ENCODE results near the gene CCDC74A. TPM values are rescaled to one million over a fixed set of nuclear protein-coding genes. Genes with fewer than 3 reads are reported as not detected.
"Not testable (repeated sequence)": the region's sequence is repeated elsewhere in the genome, so short reads cannot be mapped to it uniquely, and the experiment has no call there.

The CCDC74A gene
- total RNA-seq, 1 experiment from 2014 or later, result 33.9 TPM

DNA sequence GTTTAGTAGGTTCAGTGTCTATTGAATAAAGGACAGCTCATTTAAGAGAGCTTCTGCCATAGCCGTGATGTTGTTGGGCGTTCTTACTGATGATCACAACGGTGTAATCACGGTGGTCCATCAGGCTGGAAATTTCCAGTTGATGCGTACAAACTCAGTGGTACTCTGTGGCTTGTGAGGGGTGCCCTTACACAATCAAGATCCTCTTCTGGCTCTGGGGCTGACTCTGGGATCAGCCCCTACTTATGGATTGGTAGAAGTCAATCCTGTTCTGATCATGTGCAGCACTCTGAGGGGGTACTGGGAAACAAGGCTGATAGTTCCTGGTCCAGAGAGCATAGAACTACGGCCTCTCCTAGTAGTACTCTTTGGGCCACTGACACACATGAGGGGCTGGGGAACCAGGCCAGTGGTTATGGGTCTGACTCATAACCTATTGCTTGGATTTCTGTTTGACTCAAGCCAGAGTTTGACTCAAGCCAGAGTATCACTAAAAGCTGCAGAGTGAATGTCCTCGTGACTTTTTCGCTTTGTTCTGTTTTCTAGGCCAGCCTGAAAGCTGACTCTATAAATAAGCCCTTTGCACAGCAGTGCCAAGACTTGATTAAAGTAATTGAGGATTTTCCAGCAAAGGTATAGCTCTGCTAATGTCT, 29.2 kb upstream of the CCDC74A start:
- DNase-seq (ENCODE audit: low read depth), result peak; percentile 66

DNA sequence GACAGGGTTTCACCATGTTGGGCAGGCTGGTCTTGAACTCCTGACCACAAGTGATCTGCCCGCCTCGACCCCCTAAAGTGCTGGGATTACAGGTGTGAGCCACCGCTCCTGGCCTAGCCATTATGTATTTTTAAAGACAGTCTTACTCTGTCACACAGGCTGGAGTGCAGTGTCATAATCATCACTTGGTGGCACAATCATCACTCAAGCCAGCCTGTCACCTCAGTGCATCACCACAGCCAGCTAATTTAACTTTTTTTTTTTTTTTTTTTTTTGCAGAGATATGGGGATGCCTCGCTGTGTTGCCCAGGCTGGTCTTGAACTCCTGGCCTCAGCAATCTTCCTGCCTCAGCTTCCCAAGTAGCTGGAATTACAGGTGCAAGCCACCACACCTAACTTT, 24.1 kb upstream of the CCDC74A start:
- DNase-seq (ENCODE audit: low read depth), result not testable (repeated sequence)

DNA sequence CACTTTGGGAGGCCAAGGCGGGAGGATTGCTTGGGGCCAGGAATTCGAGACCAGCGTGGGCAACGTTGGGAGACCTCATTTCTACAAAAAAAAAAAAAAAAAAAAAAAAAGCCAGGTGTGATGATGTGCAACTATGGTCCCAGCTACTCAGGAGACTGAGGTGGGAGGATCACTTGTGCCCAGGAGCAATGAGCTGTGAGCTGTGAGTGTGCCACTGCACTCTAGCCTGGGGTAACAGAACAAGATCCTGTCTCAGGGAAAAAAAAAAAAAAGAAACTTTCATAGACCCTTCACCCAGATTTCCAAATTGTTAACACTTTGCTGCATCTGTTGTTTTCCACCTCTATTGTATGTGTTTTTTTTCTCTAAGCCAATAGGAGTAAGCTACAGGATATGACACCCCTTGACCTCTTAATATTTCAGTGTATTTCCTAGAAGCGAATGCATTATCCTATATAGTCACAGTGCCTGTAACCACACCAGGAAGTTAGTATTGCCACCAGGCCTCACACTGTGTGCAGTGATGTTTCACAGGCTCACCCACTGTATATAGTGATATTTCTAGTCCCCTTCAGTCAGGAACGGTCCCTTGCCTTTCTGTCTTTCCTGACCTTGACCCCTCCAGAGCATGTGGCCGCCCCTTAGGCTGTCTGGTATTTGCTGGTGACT, 23.5 kb upstream of the CCDC74A start:
- DNase-seq (ENCODE audit: low read depth), result not testable (repeated sequence)

DNA sequence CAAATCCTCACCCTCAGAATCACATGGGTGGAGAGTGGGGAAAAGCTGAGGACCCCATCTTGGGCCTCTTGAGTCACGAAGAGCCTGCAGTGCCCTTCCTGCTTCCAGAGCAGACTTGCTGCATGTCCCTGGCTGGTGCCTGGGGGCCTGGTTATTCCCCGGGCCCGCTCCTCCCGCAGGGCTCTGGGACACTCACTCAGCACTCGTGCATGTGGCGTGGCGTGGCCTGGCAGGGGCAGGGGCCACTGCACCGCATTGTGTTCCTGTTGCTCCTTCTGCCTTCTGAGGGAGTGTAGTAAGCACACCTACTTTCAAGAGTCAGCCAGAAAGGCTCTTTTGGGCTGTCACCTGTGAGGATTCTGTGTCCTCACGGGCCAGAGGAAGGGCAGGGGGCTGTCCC, 18.1 kb upstream of the CCDC74A start:
- DNase-seq (ENCODE audit: low read depth), result no peak

DNA sequence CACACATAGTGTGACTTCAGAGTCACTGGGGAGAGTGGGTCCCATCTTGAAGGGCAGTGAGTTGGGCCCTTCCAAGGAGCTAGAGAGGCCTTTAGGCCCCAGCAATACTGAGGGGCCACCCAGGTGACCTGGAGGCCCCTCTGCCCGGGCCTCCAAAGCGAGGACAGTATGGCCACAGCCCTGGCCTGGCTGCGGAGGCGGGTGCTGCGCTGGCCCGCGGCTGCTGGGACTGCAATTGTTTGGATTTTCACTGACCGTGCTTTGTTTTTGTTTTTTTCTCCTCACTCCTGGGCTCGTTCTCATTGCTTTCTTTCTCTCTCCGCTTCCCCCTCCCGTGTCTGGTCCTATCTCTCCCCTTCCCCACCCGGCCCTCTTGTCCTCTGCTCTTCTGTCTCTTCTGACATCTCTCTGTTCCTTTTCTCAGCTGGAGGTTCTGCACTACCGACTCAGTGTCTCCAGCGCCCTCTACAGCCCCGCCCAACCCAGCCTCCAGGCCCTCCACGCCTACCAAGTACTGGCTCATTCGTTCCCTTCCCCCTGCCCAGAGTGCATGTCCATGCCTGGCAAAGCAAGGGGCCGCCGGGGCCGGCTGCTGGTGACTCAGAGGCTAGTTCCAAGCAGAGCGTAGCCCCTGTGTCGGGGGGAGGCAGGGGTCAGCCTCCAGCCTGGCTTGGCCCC, 16.3 kb upstream of the CCDC74A start:
- DNase-seq (ENCODE audit: low read depth), result not testable (repeated sequence)

DNA sequence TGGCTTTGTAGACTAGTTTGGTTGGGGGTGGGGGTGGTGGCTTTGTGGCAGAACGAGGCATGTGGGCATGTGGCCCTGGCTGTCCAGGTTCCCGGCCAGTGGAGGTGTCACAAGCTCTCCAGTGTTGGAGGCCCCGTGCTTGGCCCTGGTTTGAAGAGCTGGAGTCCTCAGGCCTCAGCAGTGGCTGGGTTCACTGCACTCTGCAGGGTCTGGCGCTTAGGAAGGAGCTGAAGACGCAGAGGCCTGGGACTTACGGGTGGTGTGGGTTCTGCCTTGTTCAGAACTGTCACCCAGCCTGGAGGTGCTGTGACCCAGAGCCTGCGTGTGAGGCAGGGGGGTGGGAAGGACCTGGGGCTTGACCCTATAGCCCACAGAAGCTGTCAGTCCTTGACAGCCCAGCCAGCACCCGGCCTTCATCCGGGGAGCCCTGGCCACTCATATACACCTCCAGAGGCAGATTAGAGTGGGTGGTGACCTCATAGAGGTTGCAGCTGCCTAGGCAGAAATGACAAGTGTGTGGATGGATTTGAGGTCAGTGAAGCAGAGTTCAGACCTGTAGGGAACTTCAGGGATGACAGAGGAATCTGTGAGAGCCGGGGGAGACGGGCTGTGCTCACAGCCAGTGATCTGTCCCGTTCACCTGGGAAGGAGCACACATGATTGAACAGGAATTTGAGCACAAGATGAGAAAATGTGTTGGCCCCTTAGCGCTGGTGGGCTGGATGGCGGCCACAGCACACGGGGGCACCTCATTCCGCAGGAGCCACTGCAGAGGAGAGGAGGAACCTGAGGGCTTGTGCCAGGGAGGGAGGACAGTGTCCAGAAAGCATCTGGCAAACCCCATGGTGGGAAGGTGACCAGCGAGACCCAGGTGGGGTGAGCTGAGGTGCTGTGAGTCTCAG, 15.5 kb upstream of the CCDC74A start:
- not testable (repeated sequence) for DNase-seq (ENCODE audit: low read depth)

DNA sequence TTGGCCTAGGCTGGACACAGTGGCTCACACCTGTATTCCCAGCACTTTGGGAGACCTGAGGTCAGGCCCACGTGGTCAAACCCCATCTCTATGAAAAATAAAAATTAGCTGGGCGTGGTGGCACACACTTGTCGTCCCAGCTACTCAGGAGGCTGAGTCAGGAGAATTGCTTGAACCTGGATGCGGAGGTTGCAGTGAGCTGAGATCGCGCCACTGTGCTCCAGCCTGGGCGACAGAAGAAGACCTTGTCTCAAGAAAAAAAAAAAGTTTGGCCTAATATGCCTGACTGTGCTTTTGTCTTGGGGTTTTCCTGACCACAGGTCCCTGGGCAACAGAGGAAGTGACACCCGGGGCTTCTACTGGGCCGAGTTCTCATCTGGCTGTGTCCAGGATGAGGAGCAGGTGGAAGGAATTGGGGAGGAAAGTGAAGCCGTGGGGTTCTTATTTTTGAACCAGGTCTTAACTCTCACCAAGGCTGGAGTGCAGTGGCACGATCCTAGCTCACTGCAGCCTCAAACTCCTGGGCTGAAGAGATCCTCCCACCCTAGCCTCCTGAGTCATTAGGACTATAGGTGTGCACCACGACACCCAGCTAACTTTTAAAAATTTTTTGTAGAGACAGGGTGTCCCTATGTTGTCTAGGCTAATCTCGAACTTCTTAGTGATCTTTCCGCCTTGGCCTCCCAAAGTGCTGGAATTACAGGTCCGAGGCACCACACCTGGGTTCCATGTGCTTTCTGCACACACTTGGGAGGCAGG, 13.1 kb upstream of the CCDC74A start:
- not testable (repeated sequence) for DNase-seq (ENCODE audit: low read depth)

DNA sequence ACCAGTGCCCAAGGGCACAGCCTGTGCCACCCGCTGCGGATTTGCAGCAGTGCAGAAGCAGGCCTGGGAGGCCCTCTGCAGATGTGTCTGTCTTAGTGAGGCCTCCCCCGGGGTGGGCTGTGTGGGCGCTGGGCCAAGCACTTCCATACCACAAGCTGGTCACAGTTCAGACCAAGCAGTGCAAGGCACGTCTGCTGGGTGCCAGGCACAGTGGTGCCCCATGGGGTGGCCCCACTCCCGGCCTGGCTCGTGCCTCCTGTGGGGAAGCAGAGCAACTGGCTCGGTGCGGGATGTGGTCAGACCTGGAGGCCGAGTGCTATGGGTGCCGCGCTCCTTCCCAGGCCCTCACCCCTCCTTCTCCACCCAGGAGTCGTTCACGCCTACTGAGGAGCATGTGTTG, 12.5 kb upstream of the CCDC74A start:
- not testable (repeated sequence) for DNase-seq (ENCODE audit: low read depth)

DNA sequence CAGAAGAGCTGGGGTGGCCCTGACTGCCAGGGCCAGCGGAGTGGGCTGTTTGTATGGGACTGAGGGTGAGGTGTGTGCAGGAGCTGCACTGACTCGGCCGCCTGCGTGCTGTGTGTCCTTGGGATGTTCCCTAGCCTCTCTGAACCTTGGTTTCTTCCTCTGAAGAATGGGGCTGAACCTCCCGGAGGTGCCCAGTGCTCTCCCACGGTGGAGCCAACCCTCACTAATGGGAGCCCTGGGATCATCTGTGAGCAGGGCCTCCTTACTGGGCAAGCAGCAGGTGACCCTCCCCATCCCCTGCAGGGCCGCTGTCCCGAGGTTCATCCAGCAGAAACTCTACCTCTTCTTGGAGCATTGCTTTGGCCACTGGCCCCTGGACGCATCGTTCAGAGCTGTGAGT, 11.7 kb upstream of the CCDC74A start:
- DNase-seq (ENCODE audit: low read depth), result no peak

DNA sequence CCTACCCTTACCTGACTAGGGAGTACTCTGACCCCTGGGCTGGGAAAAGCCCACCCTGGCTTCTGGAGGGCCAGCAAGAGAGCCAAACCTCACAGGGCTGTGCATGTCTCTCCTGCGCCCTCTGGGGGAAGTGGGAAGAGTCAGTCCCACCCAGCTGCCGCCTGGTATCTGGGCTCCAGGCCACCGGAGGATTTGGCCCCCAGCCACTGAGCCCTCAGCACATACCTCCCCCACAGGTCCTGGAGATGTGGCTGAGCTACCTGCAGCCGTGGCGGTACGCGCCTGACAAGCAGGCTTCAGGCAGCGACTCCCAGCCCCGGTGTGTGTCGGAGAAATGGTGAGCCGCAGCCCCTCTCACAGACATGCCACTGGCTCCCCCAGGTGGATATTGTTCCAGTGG, 11.1 kb upstream of the CCDC74A start:
- not testable (repeated sequence) for DNase-seq (ENCODE audit: low read depth)

DNA sequence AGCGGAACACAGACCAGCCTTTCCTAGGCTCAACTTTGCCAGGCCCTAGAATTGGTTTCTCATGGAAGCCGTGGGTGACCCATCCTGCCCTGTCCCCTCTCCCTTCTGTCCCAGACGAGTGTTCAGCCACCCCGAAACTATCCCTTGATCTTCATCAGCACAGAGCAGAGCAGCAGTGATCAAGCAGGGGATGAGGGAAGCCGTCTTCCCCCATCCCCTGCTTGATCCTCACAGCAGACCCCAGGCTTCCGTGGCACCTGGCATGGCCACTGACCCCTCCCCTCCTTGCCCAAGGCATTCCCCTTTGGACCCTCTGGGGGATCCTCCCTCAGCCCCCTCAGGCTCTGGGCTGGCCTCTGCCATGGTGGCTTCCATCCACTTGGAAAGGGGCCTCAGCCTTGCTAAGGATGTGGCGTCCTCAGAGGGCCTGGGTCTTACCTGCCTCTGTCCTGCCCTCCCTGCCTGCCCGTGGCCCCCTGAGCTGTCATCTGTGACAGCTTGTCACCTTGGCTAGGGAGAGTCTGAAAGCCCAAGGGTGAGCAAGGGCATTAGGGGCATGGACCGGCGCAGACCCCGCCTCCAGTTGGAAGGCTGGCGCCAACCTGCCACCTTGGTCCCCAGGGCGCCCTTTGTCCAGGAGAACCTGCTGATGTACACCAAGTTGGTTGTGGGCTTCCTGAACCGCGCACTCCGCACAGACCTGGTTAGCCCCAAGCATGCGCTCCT, 10.4 kb upstream of the CCDC74A start:
- DNase-seq (ENCODE audit: low read depth), result no peak

DNA sequence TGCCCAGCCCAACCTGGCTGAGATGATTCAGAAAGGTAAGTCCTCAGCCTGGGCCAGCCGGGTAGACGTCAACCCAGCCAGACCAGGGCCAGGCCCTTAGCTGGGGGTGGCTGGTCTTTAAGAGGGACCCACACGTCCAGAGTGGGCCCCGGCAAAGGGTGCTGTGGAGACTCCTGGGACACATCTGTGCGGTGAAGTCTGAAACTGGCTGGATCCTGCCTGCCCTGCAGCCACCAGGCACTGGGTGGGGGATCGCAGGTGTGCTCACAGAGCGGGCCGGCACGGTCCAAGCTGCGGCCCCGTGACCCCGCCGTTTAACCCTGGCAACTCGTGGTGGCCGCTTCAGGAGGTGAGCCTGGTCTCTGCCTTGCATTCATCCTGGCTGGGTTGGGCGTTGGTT, 9.8 kb upstream of the CCDC74A start:
- not testable (repeated sequence) for DNase-seq (ENCODE audit: low read depth)

DNA sequence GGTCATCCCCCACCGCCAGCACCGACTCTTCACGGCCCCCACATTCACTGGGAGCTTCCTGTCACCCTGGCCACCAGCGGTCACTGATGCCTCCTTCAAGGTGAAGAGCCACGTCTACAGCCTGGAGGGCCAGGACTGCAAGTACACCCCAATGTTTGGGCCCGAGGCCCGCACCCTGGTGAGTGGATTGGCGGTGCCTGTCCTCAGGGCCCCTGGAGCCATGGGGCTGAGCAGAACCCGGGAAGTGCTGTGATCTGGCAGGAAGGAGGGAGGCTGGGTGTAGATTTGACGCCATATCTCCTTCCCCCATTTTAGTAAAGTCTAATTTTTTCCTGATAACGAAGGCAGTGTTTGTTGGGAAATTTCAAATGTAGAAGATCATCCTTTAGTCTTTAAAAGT, 9.2 kb upstream of the CCDC74A start:
- DNase-seq (ENCODE audit: low read depth), result not testable (repeated sequence)

DNA sequence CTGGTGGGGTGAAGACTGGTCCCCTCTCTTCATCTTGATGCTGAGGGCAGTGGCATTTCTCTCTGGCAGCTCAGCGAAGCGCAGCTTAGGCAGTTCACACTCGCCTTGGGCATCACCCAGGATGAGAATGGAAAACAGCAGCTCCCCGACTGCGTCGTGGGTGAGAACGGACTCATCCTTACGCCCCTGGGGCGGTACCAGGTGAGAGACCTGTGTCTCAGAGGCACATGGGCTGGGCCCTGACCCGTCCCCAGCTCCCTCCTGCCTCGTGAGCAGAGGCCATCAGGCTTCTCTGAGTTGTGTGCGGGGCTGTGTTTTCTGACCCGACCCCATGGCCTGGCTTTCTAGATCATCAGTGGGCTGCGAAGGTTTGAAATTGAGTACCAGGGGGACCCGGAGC, 8.2 kb upstream of the CCDC74A start:
- DNase-seq (ENCODE audit: low read depth), result no peak

DNA sequence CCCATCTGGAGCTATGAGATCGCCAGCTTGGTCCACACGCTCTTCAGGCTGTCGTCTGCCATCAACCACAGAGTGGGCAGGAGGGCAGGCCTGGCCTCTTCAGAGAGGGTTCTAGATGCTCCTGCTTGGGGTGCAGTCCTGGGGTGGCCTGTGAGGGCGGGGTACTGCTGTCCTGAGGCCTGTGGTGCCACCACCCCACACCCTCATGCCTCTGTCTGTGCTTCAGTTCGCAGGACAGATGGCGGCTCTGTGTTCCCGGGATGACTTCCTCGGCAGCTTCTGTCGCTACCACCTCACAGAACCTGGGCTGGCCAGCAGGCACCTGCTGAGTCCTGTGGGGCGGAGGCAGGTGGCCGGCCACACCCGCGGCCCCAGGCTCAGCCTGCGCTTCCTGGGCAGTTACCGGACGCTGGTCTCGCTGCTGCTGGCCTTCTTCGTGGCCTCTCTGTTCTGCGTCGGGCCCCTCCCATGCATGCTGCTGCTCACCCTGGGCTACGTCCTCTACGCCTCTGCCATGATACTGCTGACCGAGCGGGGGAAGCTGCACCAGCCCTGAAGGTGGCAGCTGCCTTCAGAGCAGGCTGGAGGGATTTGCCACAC, 7.7 kb upstream of the CCDC74A start:
- DNase-seq (ENCODE audit: low read depth), result not testable (repeated sequence)

DNA sequence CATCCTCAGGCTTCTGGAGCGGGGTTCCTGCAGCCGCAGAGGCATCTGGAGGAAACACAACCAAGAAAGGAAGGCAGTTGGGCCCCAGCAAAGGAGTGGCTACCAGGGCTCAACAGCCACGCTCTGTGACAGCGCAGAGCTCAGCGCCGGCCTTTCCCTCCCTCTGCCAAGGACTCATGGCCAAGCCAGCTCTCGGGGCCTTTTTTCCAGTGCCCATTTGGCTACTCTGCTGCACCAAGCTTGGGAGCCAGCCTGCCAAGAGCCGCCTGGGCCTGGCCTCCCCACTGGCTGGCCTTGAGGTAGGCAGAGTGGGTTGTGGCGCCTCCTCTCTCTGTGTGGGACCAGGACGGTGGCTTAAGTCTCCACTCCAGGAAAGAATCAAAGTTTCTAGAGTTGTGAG, 7.2 kb upstream of the CCDC74A start:
- DNase-seq (ENCODE audit: low read depth), result no peak

DNA sequence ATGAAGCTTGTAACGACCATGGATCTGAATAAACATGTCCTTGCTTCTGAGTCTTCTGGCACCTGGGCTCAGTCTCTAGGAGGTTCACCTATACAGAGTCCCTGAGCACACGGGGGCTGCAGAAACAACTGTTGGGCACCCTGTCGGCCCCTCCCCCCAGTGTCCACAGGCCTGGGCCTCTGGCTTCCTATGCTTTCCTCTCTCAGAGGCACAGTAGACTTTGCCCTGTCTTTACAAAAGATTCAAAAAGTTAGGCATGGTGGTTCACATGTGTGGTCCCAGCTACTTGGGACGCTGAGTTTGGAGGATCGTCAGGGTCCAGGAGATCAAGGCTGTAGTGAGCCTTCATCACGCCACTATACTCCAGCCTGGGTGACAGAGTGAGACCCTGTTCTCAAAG, 6.2 kb upstream of the CCDC74A start:
- DNase-seq (ENCODE audit: low read depth), result not testable (repeated sequence)

DNA sequence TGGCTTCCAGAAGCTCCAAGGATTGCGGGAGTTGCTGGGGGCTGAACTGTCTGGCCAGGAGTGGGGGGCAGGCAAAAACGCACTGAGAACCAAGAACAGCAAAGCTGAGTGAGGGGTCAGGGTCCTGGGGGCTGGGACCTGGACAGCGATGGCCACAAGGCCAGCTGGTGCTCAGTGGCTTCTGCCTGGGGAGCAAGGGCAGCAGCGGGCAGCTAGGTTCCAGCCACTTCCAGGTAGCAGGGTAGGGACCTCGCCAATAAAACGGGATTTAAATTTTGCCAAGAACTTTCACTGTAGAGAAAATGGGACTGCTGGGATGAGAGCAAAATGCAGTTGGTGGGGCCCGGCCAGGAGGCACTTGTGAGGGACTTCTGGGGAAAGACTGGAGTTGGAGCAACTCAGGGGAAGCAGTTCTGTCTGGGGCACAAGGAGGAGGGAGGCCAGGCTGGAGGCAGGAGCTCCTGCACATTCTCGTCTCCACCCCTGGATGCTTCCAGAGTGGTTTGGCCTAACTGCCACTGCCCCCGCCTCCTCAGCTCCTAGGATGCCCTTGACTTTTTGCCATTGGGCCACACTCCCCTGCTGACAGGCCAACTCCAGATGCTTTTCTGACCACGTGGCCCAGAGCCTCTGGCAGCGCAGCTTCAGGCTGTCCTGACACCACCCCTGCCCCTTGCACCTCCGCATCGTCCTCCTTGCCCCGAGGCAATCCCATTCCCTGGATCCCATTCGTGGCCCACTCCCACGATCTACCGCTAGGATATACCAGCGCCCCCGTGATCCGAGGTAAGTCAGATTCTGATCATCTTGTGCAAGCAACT, 5.5 kb upstream of the CCDC74A start:
- peak; percentile 13 for DNase-seq (ENCODE audit: low read depth)

DNA sequence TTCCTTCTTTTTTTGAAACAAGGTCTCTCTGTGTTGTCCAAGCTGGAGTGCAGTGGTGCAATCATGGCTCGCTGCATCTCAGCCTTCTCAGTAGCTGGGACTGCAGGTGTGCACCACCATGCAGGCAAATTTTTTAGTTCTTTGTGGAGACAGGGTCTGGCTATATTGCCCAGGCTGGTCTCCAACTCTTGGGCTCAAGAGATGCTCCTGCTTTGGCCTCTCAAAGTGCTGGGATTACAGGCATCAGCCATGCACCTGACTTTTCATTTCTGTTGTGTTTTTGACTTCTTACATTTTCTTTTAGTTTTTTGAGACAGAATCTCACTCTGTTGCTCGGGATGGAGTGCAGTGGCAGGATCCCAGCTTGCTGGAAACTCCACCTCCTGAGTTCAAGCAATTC, 2.4 kb upstream of the CCDC74A start:
- DNase-seq (ENCODE audit: low read depth), result not testable (repeated sequence)
